ENCODE measurements around the gene MLLT6.

DNA sequence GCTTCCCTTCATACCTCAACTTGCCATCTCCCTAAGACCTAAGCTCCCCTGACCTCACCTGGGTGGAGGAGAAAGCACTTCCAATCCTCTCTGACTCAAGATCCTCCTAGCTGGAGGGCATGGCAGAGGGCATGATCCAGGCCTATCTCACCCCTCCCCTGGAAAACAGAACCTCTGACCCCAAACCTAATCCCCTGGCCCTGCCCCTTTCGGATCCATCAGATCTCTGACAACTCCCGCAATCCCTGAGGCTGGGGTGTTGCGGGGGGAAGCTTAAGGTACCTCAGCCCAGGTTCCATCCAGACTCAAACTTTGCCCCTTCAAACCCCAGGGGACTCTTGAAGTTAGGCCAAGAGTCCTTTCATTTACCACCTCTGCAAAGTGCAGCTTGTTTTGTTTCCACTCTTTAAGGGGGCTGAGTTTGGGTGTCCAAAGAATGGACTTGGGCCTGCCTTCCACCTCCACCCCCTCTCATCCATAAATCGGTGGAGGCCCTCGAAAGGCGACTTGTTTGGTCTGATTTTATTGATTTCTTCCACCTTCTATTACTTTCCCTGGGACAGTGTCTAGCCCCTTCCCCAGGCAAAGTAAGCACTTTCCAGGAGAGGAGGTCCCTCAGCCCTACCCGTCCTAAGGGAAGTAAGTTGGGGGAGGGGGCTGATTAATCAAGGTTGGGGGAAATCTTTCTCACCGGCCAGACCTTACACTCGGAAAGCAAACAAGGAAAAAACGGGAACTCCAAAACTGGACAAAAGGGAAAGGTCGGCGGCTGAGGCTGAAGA lies 32.9 kb upstream of the MLLT6 start:
- no peak for TF ChIP-seq CTCF (IDR thresholded peaks at IDR 0.05; ENCODE audit: low read depth, low read length)
- TF ChIP-seq EZH2phosphoT487 (IDR thresholded peaks at IDR 0.05; ENCODE audit: low read depth) = no peak

All from OCI-LY3 (cell line).